Chondrocyte (in vitro differentiated cells): ENCODE results near the gene COA5. TPM values are rescaled to one million over a fixed set of nuclear protein-coding genes. Genes with fewer than 3 reads are reported as not detected.

Experiments used
- DNase-seq: peaks from one replicate; pipeline ENCODE4 v3.0.0; 2021; ENCODE audit warnings: mixed read lengths, low spot score
- H3K27ac Mint-ChIP-seq: one replicate; pipeline ENCODE4 v1.8.0; 2021; ENCODE audit warnings: mild to moderate bottlenecking, moderate library complexity, mixed read lengths; ENCODE audit not compliant: unreplicated experiment
- H3K27me3 Mint-ChIP-seq: 2 replicates; pipeline ENCODE4 v1.8.0; 2021; ENCODE audit warnings: low read depth, mixed read lengths
- H3K36me3 Mint-ChIP-seq: 2 replicates; pipeline ENCODE4 v1.8.0; 2021; ENCODE audit warnings: low read depth, mixed read lengths
- H3K4me1 Mint-ChIP-seq: 2 replicates; pipeline ENCODE4 v1.8.0; 2021; ENCODE audit warnings: low read depth, mild to moderate bottlenecking, mixed read lengths
- H3K4me3 Mint-ChIP-seq: one replicate; pipeline ENCODE4 v1.8.0; 2021; ENCODE audit warnings: mild to moderate bottlenecking, moderate library complexity, mixed read lengths; ENCODE audit not compliant: unreplicated experiment
- H3K9me3 Mint-ChIP-seq: 2 replicates; pipeline ENCODE4 v1.8.0; 2021; ENCODE audit warnings: low read depth, mixed read lengths
- CTCF ChIP-seq: fragments of 200-600 bp; sonication (generic); IDR thresholded peaks from 2 replicates; pipeline ENCODE4 v1.5.0; 2021; ENCODE audit warnings: antibody characterized with exemption, mild to moderate bottlenecking, moderate library complexity
- total RNA-seq: library from RNA; stranded (reverse); gene quantifications from 3 replicates; pipeline ENCODE4 v1.2.1, GENCODE V29; 2021

COA5 gene
- total RNA-seq, 1 donor from 2014 or later, result 16.7 TPM

- DNase-seq, result no peak
- Mint-ChIP-seq H3K36me3 (peaks cover 33% of the 10 kb centered on the region), H3K27me3 (no peaks in the 10 kb centered on the region), H3K4me3 (no peak overlapping the region), H3K4me1 (no peaks in the 10 kb centered on the region), H3K9me3 (no peaks in the 10 kb centered on the region), H3K27ac (no peak overlapping the region)
- TF ChIP-seq CTCF, result no peak
These were observed 58.1 kb downstream of the COA5 start for GRCh38 chr2:98550165-98550564.

Other genes starting within 250 kb of the COA5 start
- gene INPP4A, start 163.7 kb downstream of the COA5 start, total RNA-seq, result 25.9 to 33.3 TPM (median 26.1 TPM) in 3 replicates
- 41.8 to 49.9 TPM (median 43.5 TPM) in 3 replicates for gene UNC50, start 77 bp upstream of the COA5 start, total RNA-seq
- gene MGAT4A, start 122.6 kb upstream of the COA5 start, total RNA-seq, result 1.7 to 2.2 TPM (median 2.1 TPM) in 3 replicates